IMR-90 (cell line): ENCODE measurements around the gene HMGCR. TPM values are rescaled to one million over a fixed set of nuclear protein-coding genes. Genes with fewer than 3 reads are reported as not detected.

ENCODE experiments used
- ATAC-seq: fragments of 200-7000 bp; cut with Tn5 transposase; 2 replicates; pipeline ENCODE4 v1.9.1; 2020; ENCODE audit warnings: low read depth, mild to moderate bottlenecking, moderate library complexity
- BruUV-seq: library from RNA; stranded (reverse); fragments of 400-500 nt; replicated peaks from 2 replicates; lab custom pipeline; 2021; lab: Mats Ljungman, UMichigan
- CTCF ChIA-PET: fragments of 300-600 bp; formaldehyde crosslinking; extraction: SDS; loops from one replicate; lab custom pipeline; 2021; ENCODE audit warnings: antibody characterized with exemption; lab: Yijun Ruan, JAX
- POLR2A ChIA-PET: fragments of 300-600 bp; sonication (Branson Sonifier 250); formaldehyde crosslinking; loops from one replicate; lab custom pipeline; 2022; ENCODE audit warnings: antibody characterized with exemption; ENCODE audit not compliant: unreplicated experiment; lab: Charles Lee
- DNase-seq: peaks from one replicate; pipeline ENCODE4 v3.0.0; 2013
- H2AFZ ChIP-seq: replicated peaks from 2 replicates; pipeline ENCODE3; 2013; ENCODE audit warnings: low read length, mild to moderate bottlenecking; ENCODE audit not compliant: poor library complexity
- H2AK5ac ChIP-seq: 2 replicates; pipeline ENCODE4 v1.6.1; 2013; ENCODE audit warnings: low read depth, low read length, inconsistent platforms
- H2AK9ac ChIP-seq: replicated peaks from 2 replicates; pipeline ENCODE3; 2013; ENCODE audit warnings: mild to moderate bottlenecking, low read depth, low read length, moderate library complexity; ENCODE audit not compliant: poor library complexity
- H2BK120ac ChIP-seq: 2 replicates; pipeline ENCODE4 v1.6.1; 2013; ENCODE audit warnings: low read depth, low read length, inconsistent platforms
- H2BK15ac ChIP-seq: 3 replicates; pipeline ENCODE4 v1.6.1; 2013; ENCODE audit warnings: low read depth, low read length, inconsistent platforms
- H2BK20ac ChIP-seq: 2 replicates; pipeline ENCODE4 v1.6.1; 2013; ENCODE audit warnings: low read depth, mild to moderate bottlenecking, inconsistent platforms, low read length, moderate library complexity
- H2BK5ac ChIP-seq: 2 replicates; pipeline ENCODE4 v1.6.1; 2013; ENCODE audit warnings: mild to moderate bottlenecking, low read depth, low read length, inconsistent platforms; ENCODE audit not compliant: poor library complexity, severe bottlenecking
- H3K14ac ChIP-seq: replicated peaks from 2 replicates; pipeline ENCODE4 v1.6.1; 2013; ENCODE audit warnings: low read depth, low read length, inconsistent platforms
- H3K18ac ChIP-seq: 2 replicates; pipeline ENCODE4 v1.6.1; 2013; ENCODE audit warnings: low read depth, low read length, control low read depth
- H3K23ac ChIP-seq: 2 replicates; pipeline ENCODE4 v1.6.1; 2013; ENCODE audit warnings: low read depth, low read length, inconsistent platforms
- H3K27ac ChIP-seq: 2 replicates; pipeline ENCODE4 v1.5.1; 2013; ENCODE audit warnings: mild to moderate bottlenecking, control low read depth, low read length; ENCODE audit not compliant: insufficient read depth
- H3K27me3 ChIP-seq: 2 replicates; pipeline ENCODE4 v1.6.1; 2013; ENCODE audit warnings: low read length; ENCODE audit not compliant: control insufficient read depth, insufficient read depth
- H3K36me3 ChIP-seq: 2 replicates; pipeline ENCODE4 v1.6.1; 2013; ENCODE audit warnings: low read length, mixed read lengths; ENCODE audit not compliant: control insufficient read depth, insufficient read depth
- H3K4ac ChIP-seq: 2 replicates; pipeline ENCODE4 v1.6.1; 2013; ENCODE audit warnings: low read depth, low read length, inconsistent platforms
- H3K4me1 ChIP-seq: 2 replicates; pipeline ENCODE4 v1.6.1; 2013; ENCODE audit warnings: low read length, mixed read lengths; ENCODE audit not compliant: control insufficient read depth, insufficient read depth
- H3K4me2 ChIP-seq: 2 replicates; pipeline ENCODE4 v1.6.1; 2013; ENCODE audit warnings: low read depth, mild to moderate bottlenecking, control low read depth, low read length, moderate library complexity
- H3K4me3 ChIP-seq: 2 replicates; pipeline ENCODE4 v1.5.1; 2013; ENCODE audit warnings: low read depth, mild to moderate bottlenecking, control low read depth, low read length, moderate library complexity; ENCODE audit not compliant: insufficient read depth
- H3K56ac ChIP-seq: 2 replicates; pipeline ENCODE4 v1.6.1; 2013; ENCODE audit warnings: low read length, inconsistent platforms; ENCODE audit not compliant: insufficient read depth; ENCODE audit errors: extremely low read depth
- H3K79me1 ChIP-seq, 2 experiments: 2 replicates each; pipeline ENCODE4 v1.6.1; 2013; ENCODE audit warnings: low read length in 2 of 2, inconsistent platforms in 1 of 2, low read depth in 1 of 2
- H3K9ac ChIP-seq: 2 replicates; pipeline ENCODE4 v1.6.1; 2013; ENCODE audit warnings: low read depth, low read length, control low read depth
- H3K9me1 ChIP-seq: 2 replicates; pipeline ENCODE4 v1.6.1; 2013; ENCODE audit warnings: low read length, inconsistent platforms; ENCODE audit not compliant: insufficient read depth
- H3K9me3 ChIP-seq: 2 replicates; pipeline ENCODE4 v1.6.1; 2013; ENCODE audit warnings: low read length; ENCODE audit not compliant: control insufficient read depth, insufficient read depth
- H4K20me1 ChIP-seq: 2 replicates; pipeline ENCODE4 v1.6.1; 2013; ENCODE audit warnings: low read length, inconsistent platforms; ENCODE audit not compliant: insufficient read depth
- H4K5ac ChIP-seq: 2 replicates; pipeline ENCODE4 v1.6.1; 2013; ENCODE audit warnings: mild to moderate bottlenecking, low read depth, low read length, control low read depth
- H4K8ac ChIP-seq, 2 experiments: 2 replicates each; pipeline ENCODE4 v1.6.1; 2013; ENCODE audit warnings: low read depth in 2 of 2, low read length in 2 of 2, control low read depth in 1 of 2, inconsistent platforms in 1 of 2
- H4K91ac ChIP-seq: 2 replicates; pipeline ENCODE4 v1.6.1; 2013; ENCODE audit warnings: low read depth, low read length, inconsistent platforms; ENCODE audit not compliant: insufficient read depth
- BHLHE40 ChIP-seq: fragments of 150-350 bp; IDR thresholded peaks from 2 replicates; pipeline ENCODE4 v1.6.1; 2016; ENCODE audit warnings: mild to moderate bottlenecking, low read depth, low read length
- CEBPB ChIP-seq: IDR thresholded peaks from 2 replicates; pipeline ENCODE4 v1.6.1; 2012; ENCODE audit warnings: low read depth, low read length, improper control_type of control experiment
- ELK1 ChIP-seq: fragments of 150-350 bp; IDR thresholded peaks from 2 replicates; pipeline ENCODE4 v1.6.1; 2016; ENCODE audit warnings: low read depth, mild to moderate bottlenecking, low read length, moderate library complexity, borderline replicate concordance
- FOS ChIP-seq: fragments of 150-350 bp; IDR thresholded peaks from 2 replicates; pipeline ENCODE4 v1.6.1; 2016; ENCODE audit warnings: low read depth, low read length
- MAFK ChIP-seq: IDR thresholded peaks from 2 replicates; pipeline ENCODE4 v1.6.1; 2012; ENCODE audit warnings: low read depth, low read length, improper control_type of control experiment
- MAZ ChIP-seq: IDR thresholded peaks from 2 replicates; pipeline ENCODE4 v1.6.1; 2012; ENCODE audit warnings: low read depth, mild to moderate bottlenecking, low read length, improper control_type of control experiment, moderate library complexity, borderline replicate concordance
- MXI1 ChIP-seq: IDR thresholded peaks from 2 replicates; pipeline ENCODE4 v1.6.1; 2012; ENCODE audit warnings: low read depth, mild to moderate bottlenecking, low read length, moderate library complexity, borderline replicate concordance
- NFE2L2 ChIP-seq: fragments of 150-350 bp; IDR thresholded peaks from 2 replicates; pipeline ENCODE4 v1.6.1; 2016; ENCODE audit warnings: low read depth, mild to moderate bottlenecking, low read length
- RAD21 ChIP-seq: IDR thresholded peaks from 2 replicates; pipeline ENCODE4 v1.6.1; 2012; ENCODE audit warnings: low read length, improper control_type of control experiment
- WGBS, 2 experiments: methylation state at CpG; one replicate each; pipeline versions ENCODE4 v1.1.5 to v1.1.7; 2013; ENCODE audit warnings: missing lambda C conversion rate in 2 of 2; ENCODE audit not compliant: insufficient read length in 1 of 2; ENCODE audit errors: extremely low coverage in 2 of 2; 5-methylcytosine and 5-hydroxymethylcytosine counted together
- dilution Hi-C: fragments of 300-500 bp; cut with HindIII; formaldehyde crosslinking; loops from one replicate; pipeline ENCODE4 v1.14.3; 2018; ENCODE audit warnings: low sequenced_read_pairs; ENCODE audit not compliant: unreplicated experiment
- in situ Hi-C: fragments of 300-500 bp; cut with MboI; formaldehyde crosslinking; loops from 3 replicates; pipeline ENCODE4 v1.14.3; 2019; ENCODE audit warnings: low sequenced_read_pairs, inconsistent platforms, mixed read lengths
- intact Hi-C: fragments of 100-400 bp; cut with micrococcal nuclease; formaldehyde crosslinking; loops from 2 replicates; pipeline ENCODE4 v1.10.0; 2022
- polyA plus RNA-seq, 3 experiments: library from polyadenylated mRNA; depleted of rRNA; stranded (reverse); fragments of >200 nt; gene quantifications; 2 replicates each; pipeline ENCODE4 v1.2.3, GENCODE V29; 2012; ENCODE audit warnings: low replicate concordance in 1 of 3
- total RNA-seq: library from RNA; depleted of rRNA; stranded (reverse); fragments of >200 nt; gene quantifications from 2 replicates; pipeline ENCODE4 v1.2.3, GENCODE V29; 2012
- TF ChIP-seq, protein P1 (sequence below): conservative IDR thresholded peaks from 2 replicates; pipeline ENCODE4 v1.5.1; 2012; ENCODE audit warnings: mild to moderate bottlenecking, low read depth, low read length, improper control_type of control experiment

Gene HMGCR
- total and polyA plus RNA-seq, 2 of the 4 experiments (the other 2 are of a cell fraction) = 23.3 to 48.6 TPM

DNA sequence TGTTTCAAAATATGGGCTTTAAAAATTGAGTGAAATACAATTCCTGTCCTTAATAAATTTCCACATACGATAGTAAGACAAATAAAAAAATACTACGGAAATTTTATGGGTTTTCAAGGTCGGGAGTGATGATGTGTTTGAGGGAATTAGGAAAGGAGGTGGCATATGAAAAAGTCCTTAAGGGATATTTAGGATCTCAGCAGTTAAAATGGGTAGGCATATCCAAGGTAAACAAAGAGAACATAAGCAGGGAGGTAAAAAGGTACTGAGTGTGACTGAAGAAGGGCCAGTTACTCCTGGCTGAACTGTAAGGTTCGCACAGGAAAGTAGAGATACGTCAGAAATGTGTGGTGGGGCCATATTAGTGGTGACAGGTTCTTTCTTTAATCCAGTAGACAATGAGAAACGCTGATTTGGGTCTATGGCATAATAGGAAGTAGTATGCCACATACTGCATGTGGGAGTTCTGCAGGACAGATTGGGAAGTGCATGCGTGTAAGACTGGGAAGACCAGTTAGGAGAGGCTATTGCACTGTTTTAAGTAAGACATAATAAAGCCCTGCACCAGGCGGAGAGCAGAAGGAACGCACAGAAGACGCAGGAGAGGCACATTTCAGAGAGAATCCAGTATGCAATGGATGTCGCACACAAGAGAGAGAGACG lies 937 bp upstream of the HMGCR start:
- Histone ChIP-seq H3K14ac (peak overlapping the region; percentile 78), H2AK9ac (peak overlapping the region; percentile 88), H3K9ac (peak overlapping the region; percentile 54; the same call in 1 of the 2 replicates), H3K9me3 (no peaks in the 10 kb centered on the region), H3K4me2 (peak overlapping the region; percentile 67), H3K4ac (peak overlapping the region; percentile 87), H3K56ac (peak overlapping the region; percentile 48; the same call in 1 of the 2 replicates), H4K5ac (peak overlapping the region; percentile 67; the same call in 1 of the 2 replicates), H4K8ac (peak overlapping the region; percentile 7 to 79; a peak in 3 of 4 replicates), H3K23ac (peak overlapping the region; percentile 71; the same call in 1 of the 2 replicates), H2BK5ac (no peak overlapping the region), H3K4me1 (no peaks in the 10 kb centered on the region; the same call in 1 of the 2 replicates), H4K20me1 (peaks cover 18% of the 10 kb centered on the region; the same call in 1 of the 2 replicates), H3K27me3 (no peaks in the 10 kb centered on the region), H3K36me3 (no peaks in the 10 kb centered on the region), H2BK120ac (peak overlapping the region; percentile 69), H4K91ac (no peak overlapping the region), H2BK15ac (peak overlapping the region; percentile 18; the same call in 1 of the 3 replicates), H2BK20ac (no peak overlapping the region), H2AK5ac (no peak overlapping the region), H2AFZ (peak overlapping the region; percentile 97), H3K79me1 (peaks cover 0 to 22% of the 10 kb centered on the region in 2 experiments; a peak in 2 of 4 replicates), H3K18ac (no peak overlapping the region), H3K4me3 (peak overlapping the region; percentile 66), H3K27ac (peak overlapping the region; percentile 29; the same call in 1 of the 2 replicates), H3K9me1 (no peaks in the 10 kb centered on the region)
- 0 to 100% methylated on average over 1 to 9 of the region's 12 CpGs for WGBS, 2 experiments
- ChIA-PET POLR2A (no interaction called here), CTCF (interaction anchor here (0.7 to 1.9 kb wide), 3 partner anchors 99 to 288 kb away, joined by 3 to 11 read pairs (median 4); partner anchors contain the start of gene ANKRD31)
- DNase-seq (peak; percentile 88), ATAC-seq (peak; percentile 56)
- intact Hi-C loops (loop anchor here (1.0 to 10.0 kb wide), 6 partner anchors 100 to 651 kb away; partner anchors contain the start of genes ANKRD31 and HEXB), dilution Hi-C loops (no loop called here), in situ Hi-C loops (no loop called here)
- no TSS peak for BruUV-seq
- peak; percentile 39 for TF ChIP-seq RAD21
- no peak for TF ChIP-seq ELK1
- TF ChIP-seq MAZ = no peak
- TF ChIP-seq MAFK = no peak
- TF ChIP-seq NFE2L2 = no peak
- no peak for TF ChIP-seq FOS
- TF ChIP-seq, protein P1, sequence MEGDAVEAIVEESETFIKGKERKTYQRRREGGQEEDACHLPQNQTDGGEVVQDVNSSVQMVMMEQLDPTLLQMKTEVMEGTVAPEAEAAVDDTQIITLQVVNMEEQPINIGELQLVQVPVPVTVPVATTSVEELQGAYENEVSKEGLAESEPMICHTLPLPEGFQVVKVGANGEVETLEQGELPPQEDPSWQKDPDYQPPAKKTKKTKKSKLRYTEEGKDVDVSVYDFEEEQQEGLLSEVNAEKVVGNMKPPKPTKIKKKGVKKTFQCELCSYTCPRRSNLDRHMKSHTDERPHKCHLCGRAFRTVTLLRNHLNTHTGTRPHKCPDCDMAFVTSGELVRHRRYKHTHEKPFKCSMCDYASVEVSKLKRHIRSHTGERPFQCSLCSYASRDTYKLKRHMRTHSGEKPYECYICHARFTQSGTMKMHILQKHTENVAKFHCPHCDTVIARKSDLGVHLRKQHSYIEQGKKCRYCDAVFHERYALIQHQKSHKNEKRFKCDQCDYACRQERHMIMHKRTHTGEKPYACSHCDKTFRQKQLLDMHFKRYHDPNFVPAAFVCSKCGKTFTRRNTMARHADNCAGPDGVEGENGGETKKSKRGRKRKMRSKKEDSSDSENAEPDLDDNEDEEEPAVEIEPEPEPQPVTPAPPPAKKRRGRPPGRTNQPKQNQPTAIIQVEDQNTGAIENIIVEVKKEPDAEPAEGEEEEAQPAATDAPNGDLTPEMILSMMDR = peak; percentile 40
- no peak for TF ChIP-seq BHLHE40
- no peak for TF ChIP-seq MXI1
- peak; percentile 43; the same call in 1 of the 2 replicates for TF ChIP-seq CEBPB
